ENCODE measurements around the gene LDLRAD3. TPM values are rescaled to one million over a fixed set of nuclear protein-coding genes. Genes with fewer than 3 reads are reported as not detected.

The LDLRAD3 gene
- total and polyA plus RNA-seq, 5 donors: 1.8 to 7.0 (median 3.5) TPM

GRCh38 chr11:35995681-35996271 is 51.9 kb downstream of the LDLRAD3 start:
- WGBS: 49% methylated on average over 5 of the region's 5 CpGs
- Histone ChIP-seq H3K4me3 (ENCODE audit: low read length) (no peak overlapping the region), H3K9me3 (ENCODE audit: control insufficient read depth, low read length) (no peaks in the 10 kb centered on the region), H3K4me1 (ENCODE audit: control insufficient read depth, insufficient read depth, low read length) (peaks cover 2% of the 10 kb centered on the region), H3K27me3 (ENCODE audit: control insufficient read depth, insufficient read depth) (no peaks in the 10 kb centered on the region), H3K27ac (ENCODE audit: low read length) (no peak overlapping the region)
- DNase-seq (no peak), ATAC-seq (peak in 1 of 2 donors; percentile 29)
- intact Hi-C loops (cut with DNase I): no loop called here

GRCh38 chr11:35997902-35998520 is 54.1 kb downstream of the LDLRAD3 start:
- DNase-seq (no peak), ATAC-seq (no peak)
- Histone ChIP-seq H3K4me1 (ENCODE audit: control insufficient read depth, insufficient read depth, low read length) (no peaks in the 10 kb centered on the region), H3K27ac (ENCODE audit: low read length) (no peak overlapping the region), H3K4me3 (ENCODE audit: low read length) (no peak overlapping the region), H3K9me3 (ENCODE audit: control insufficient read depth, low read length) (no peaks in the 10 kb centered on the region), H3K27me3 (ENCODE audit: control insufficient read depth, insufficient read depth) (no peaks in the 10 kb centered on the region)
- intact Hi-C loops (cut with DNase I): no loop called here
- WGBS: 93% methylated on average over 6 of the region's 6 CpGs

- intact Hi-C loops (cut with DNase I): no loop called here
- ATAC-seq (no peak), DNase-seq (no peak)
- Histone ChIP-seq H3K4me3 (ENCODE audit: low read length) (no peak overlapping the region), H3K27ac (ENCODE audit: low read length) (no peak overlapping the region), H3K9me3 (ENCODE audit: control insufficient read depth, low read length) (no peaks in the 10 kb centered on the region), H3K4me1 (ENCODE audit: control insufficient read depth, insufficient read depth, low read length) (no peaks in the 10 kb centered on the region), H3K27me3 (ENCODE audit: control insufficient read depth, insufficient read depth) (no peaks in the 10 kb centered on the region)
- WGBS: 90% methylated on average over 6 of the region's 6 CpGs
These were observed 54.8 kb downstream of the LDLRAD3 start for GRCh38 chr11:35998634-35999033.

- H3K27me3 ChIP-seq (ENCODE audit: control insufficient read depth, insufficient read depth): no peaks in the 10 kb centered on the region
- H3K27ac ChIP-seq (ENCODE audit: low read length): no peak overlapping the region
- no peaks in the 10 kb centered on the region for H3K9me3 ChIP-seq (ENCODE audit: control insufficient read depth, low read length)
- H3K4me1 ChIP-seq (ENCODE audit: control insufficient read depth, insufficient read depth, low read length): no peaks in the 10 kb centered on the region
- 87% methylated on average over 6 of the region's 6 CpGs for WGBS
- DNase-seq: no peak
- ATAC-seq: no peak
- H3K4me3 ChIP-seq (ENCODE audit: low read length): no peak overlapping the region
- intact Hi-C loops (cut with DNase I): no loop called here
These were observed 56.8 kb downstream of the LDLRAD3 start for GRCh38 chr11:36000616-36001190.

- intact Hi-C loops (cut with DNase I): no loop called here
- H3K4me3 ChIP-seq (ENCODE audit: low read length): no peak overlapping the region
- H3K27ac ChIP-seq (ENCODE audit: low read length): no peak overlapping the region
- H3K4me1 ChIP-seq (ENCODE audit: control insufficient read depth, insufficient read depth, low read length): no peaks in the 10 kb centered on the region
- no peaks in the 10 kb centered on the region for H3K27me3 ChIP-seq (ENCODE audit: control insufficient read depth, insufficient read depth)
- no peaks in the 10 kb centered on the region for H3K9me3 ChIP-seq (ENCODE audit: control insufficient read depth, low read length)
- WGBS: 46% methylated on average over 6 of the region's 6 CpGs
- DNase-seq: no peak
- ATAC-seq: peak in 1 of 2 donors; percentile 21
These were observed 58.3 kb downstream of the LDLRAD3 start for GRCh38 chr11:36002196-36002595.

GRCh38 chr11:36002796-36003195 is 58.9 kb downstream of the LDLRAD3 start:
- Histone ChIP-seq H3K9me3 (ENCODE audit: control insufficient read depth, low read length) (no peaks in the 10 kb centered on the region), H3K27ac (ENCODE audit: low read length) (no peak overlapping the region), H3K27me3 (ENCODE audit: control insufficient read depth, insufficient read depth) (no peaks in the 10 kb centered on the region), H3K4me3 (ENCODE audit: low read length) (no peak overlapping the region), H3K4me1 (ENCODE audit: control insufficient read depth, insufficient read depth, low read length) (no peaks in the 10 kb centered on the region)
- intact Hi-C loops (cut with DNase I): no loop called here
- DNase-seq (no peak), ATAC-seq (peak in 1 of 2 donors; percentile 22)
- 64% methylated on average over 3 of the region's 3 CpGs for WGBS

GRCh38 chr11:36006556-36006955 is 62.7 kb downstream of the LDLRAD3 start:
- WGBS: 82% methylated on average over 3 of the region's 3 CpGs
- ATAC-seq (no peak), DNase-seq (no peak)
- Histone ChIP-seq H3K27me3 (ENCODE audit: control insufficient read depth, insufficient read depth) (no peaks in the 10 kb centered on the region), H3K4me1 (ENCODE audit: control insufficient read depth, insufficient read depth, low read length) (no peaks in the 10 kb centered on the region), H3K4me3 (ENCODE audit: low read length) (no peak overlapping the region), H3K9me3 (ENCODE audit: control insufficient read depth, low read length) (no peaks in the 10 kb centered on the region), H3K27ac (ENCODE audit: low read length) (no peak overlapping the region)
- intact Hi-C loops (cut with DNase I): no loop called here

- H3K9me3 ChIP-seq (ENCODE audit: control insufficient read depth, low read length): no peaks in the 10 kb centered on the region
- no peaks in the 10 kb centered on the region for H3K27me3 ChIP-seq (ENCODE audit: control insufficient read depth, insufficient read depth)
- intact Hi-C loops (cut with DNase I): no loop called here
- DNase-seq (no peak), ATAC-seq (no peak)
- WGBS: 95% methylated on average over 8 of the region's 8 CpGs
- no peaks in the 10 kb centered on the region for H3K4me1 ChIP-seq (ENCODE audit: control insufficient read depth, insufficient read depth, low read length)
- no peak overlapping the region for H3K4me3 ChIP-seq (ENCODE audit: low read length)
- no peak overlapping the region for H3K27ac ChIP-seq (ENCODE audit: low read length)
These were observed 63.3 kb downstream of the LDLRAD3 start for GRCh38 chr11:36007127-36007655.

GRCh38 chr11:36008584-36008983 is 64.7 kb downstream of the LDLRAD3 start:
- 50% methylated on average over 3 of the region's 3 CpGs for WGBS
- ATAC-seq (peak; percentile 60 to 62), DNase-seq (no peak)
- H3K9me3 ChIP-seq (ENCODE audit: control insufficient read depth, low read length): no peaks in the 10 kb centered on the region
- intact Hi-C loops (cut with DNase I): no loop called here
- H3K4me3 ChIP-seq (ENCODE audit: low read length): no peak overlapping the region
- no peak overlapping the region for H3K27ac ChIP-seq (ENCODE audit: low read length)
- H3K27me3 ChIP-seq (ENCODE audit: control insufficient read depth, insufficient read depth): no peaks in the 10 kb centered on the region
- no peaks in the 10 kb centered on the region for H3K4me1 ChIP-seq (ENCODE audit: control insufficient read depth, insufficient read depth, low read length)

- H3K4me1 ChIP-seq (ENCODE audit: control insufficient read depth, insufficient read depth, low read length): no peaks in the 10 kb centered on the region
- no peaks in the 10 kb centered on the region for H3K27me3 ChIP-seq (ENCODE audit: control insufficient read depth, insufficient read depth)
- DNase-seq: no peak
- no peak overlapping the region for H3K27ac ChIP-seq (ENCODE audit: low read length)
- intact Hi-C loops (cut with DNase I): no loop called here
- no peak for ATAC-seq
- whole genome bisulfite sequencing: 52% methylated on average over 4 of the region's 4 CpGs
- no peaks in the 10 kb centered on the region for H3K9me3 ChIP-seq (ENCODE audit: control insufficient read depth, low read length)
- no peak overlapping the region for H3K4me3 ChIP-seq (ENCODE audit: low read length)
These were observed 65.6 kb downstream of the LDLRAD3 start for GRCh38 chr11:36009473-36009872.

GRCh38 chr11:36010010-36010740 is 66.3 kb downstream of the LDLRAD3 start:
- intact Hi-C loops (cut with DNase I): no loop called here

More at GRCh38 chr11:36010010-36010740, 66.3 kb downstream of the LDLRAD3 start:
- no peak overlapping the region for H3K4me3 ChIP-seq (ENCODE audit: low read length)
- 79% methylated on average over 2 of the region's 2 CpGs for WGBS
- no peaks in the 10 kb centered on the region for H3K4me1 ChIP-seq (ENCODE audit: control insufficient read depth, insufficient read depth, low read length)
- ATAC-seq (no peak), DNase-seq (no peak)
- H3K27ac ChIP-seq (ENCODE audit: low read length): no peak overlapping the region
- H3K9me3 ChIP-seq (ENCODE audit: control insufficient read depth, low read length): no peaks in the 10 kb centered on the region
- no peaks in the 10 kb centered on the region for H3K27me3 ChIP-seq (ENCODE audit: control insufficient read depth, insufficient read depth)

Data from right cardiac atrium (tissue), 5 donors.